Measurements from ENCODE around the gene PPP2R1B.

The PPP2R1B gene

DNA sequence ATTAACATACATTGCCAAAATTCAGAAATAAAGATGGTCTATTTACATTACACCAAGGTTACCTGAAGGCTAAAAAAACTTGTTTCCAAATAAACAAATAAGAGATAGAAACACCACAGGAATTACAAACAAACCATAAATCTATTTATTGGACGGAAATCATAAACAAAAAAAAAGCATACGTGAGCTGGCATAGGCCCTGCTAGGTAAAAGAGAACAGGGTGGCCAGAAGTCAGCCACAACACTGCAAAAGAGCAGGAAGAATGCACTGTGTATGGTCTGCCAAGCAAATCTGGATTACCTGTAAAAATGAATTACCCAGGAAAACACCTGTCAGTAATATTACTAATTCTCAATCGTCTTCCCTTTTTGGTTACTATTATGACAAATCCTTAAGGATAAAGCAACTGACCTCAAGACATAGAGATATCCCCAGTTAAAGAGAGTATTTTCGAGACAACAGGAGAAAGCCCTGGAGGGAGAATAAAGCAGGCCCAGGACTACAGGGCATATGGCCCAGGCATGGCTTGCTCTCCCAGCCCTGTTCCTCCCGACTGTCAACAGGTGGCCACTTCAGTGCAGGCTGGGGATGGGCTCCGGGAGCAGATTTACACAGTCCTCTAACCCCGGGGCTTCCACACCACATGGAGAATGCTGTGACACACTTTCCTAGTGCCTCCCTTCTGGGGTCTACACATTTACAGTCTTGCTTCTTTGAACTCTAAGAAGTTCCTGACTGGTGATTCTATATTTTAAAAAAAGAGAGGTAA, 18.0 kb downstream of the PPP2R1B start:
- DNase-seq (ENCODE audit: low spot score) = no peak

DNA sequence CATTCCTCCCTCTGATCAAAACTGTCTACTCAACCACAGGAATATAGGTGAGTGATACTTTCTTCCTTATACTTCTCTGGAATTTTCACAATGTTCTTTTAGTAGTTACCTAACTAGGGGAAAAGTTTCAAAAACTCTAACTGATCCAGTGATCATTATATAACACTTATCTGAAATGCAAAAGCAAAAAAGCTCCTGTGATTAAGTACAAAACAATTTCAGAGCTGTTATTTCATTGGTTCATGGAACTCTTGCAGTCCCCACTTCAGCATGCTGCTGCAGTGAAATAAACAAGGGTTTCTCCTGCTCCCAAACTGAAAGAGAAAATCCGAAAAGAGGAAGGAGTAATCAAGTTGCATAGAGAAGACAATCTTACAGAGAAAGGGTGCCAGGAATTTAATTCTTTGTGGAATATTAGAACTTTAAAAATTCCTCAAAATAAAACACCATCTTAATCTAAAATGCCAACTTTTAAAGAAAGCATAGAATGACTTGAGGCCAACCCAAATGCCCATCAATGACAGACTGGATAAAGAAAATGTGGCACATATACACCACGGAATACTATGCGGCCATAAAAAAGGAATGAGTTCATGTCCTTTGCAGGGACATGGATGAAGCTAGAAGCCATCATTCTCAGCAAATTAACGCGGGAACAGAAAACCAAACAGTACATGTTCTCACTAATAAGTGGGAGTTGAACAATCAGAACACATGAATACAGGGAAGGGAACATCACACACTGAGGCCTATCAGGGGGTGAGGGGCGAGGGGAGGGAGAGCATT, 20.3 kb downstream of the PPP2R1B start:
- DNase-seq (ENCODE audit: low spot score) = no peak

DNA sequence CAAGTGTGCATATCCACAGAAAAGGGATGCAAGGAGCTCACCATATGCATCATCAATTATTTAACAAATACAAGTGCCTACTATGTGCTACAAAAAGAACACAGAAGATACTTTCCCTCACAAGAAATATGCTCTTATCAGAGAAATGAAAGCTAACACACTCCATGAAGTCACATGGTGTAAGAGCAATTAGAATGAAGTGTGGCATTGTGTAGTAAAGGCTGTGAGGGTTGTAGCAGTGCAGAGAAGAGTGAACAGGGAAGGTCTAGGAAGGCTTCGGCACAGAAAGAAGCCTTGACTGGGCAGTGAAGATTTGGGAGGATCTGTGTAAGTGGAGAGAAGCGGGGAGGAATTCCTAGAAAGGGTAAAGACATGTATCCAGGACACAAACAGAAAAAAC, 22.5 kb downstream of the PPP2R1B start:
- no peak for DNase-seq (ENCODE audit: low spot score)

DNA sequence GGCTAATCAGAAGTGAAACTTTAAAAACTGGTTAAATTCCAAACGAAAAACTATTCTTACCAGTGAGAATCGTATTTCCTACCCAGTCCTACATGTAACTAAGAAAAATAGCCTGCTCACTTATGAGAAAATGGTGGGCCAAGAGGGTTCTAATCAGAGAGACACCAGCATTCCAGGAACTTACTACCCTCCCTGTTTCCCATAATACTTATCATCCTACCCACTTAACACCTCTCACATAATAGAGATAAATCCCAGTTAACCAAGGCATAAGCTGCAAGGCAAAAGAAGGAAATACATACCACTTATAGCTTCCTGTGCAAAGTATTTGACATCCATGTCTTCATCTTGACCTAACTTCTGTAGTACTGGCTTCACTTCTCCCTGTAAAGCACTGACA, 24.4 kb downstream of the PPP2R1B start:
- no peak for DNase-seq (ENCODE audit: low spot score)

DNA sequence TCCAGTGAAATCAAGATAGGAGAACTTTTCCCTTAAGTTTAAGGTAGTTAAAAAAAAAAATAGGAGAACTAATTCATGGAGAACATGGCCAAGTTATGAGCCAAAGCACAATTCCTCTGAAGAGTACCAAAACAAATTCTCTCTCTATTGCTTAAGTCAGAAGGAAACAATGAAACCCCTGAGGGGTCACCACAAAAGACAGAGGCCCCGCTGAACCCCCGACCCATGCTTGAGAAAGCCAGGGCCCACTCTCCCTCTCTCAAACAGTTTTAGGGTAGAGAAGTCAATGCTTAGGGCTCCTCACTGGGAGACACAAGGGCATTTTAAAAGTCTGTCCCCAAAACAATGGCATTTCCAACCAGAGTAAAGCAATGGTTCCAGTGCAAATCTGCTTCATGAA, 26.9 kb downstream of the PPP2R1B start:
- DNase-seq (ENCODE audit: low spot score) = no peak

DNA sequence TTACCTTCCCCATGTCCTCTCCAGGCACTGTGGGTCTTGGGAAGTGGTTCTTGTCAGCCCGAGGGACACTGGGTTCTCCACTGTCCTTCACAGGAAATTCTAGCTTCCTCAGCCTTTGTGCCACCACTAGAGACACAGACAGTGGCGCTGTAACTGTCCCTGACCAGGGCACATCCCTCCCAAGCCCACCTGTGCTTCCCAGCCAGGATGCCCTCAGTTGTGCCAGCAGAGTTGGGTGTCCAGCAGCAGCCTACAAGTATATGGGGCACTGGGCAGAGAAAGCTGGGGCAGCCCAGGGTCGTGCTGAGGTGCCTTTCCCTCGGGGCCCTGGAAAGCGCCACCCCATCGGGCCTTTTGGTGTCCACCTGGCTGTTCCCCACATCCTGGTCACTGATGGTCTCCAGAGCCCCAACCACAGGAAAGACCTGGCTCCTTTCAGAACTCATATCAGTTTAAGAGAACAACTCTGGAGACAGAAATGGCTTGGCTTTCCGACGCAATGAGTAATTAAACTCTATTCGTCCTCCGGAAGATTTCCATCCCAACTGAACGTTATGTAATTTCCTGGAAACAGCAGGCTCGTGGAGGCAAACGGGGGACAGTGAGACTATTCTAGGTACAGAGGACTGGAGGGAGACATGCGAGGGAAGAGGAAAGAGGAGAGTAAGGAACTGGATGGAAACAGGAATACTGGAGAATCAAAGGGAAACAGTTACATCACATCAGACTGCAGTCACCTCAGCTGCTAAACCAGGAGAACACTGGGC, 28.6 kb downstream of the PPP2R1B start:
- DNase-seq (ENCODE audit: low spot score) = no peak

DNA sequence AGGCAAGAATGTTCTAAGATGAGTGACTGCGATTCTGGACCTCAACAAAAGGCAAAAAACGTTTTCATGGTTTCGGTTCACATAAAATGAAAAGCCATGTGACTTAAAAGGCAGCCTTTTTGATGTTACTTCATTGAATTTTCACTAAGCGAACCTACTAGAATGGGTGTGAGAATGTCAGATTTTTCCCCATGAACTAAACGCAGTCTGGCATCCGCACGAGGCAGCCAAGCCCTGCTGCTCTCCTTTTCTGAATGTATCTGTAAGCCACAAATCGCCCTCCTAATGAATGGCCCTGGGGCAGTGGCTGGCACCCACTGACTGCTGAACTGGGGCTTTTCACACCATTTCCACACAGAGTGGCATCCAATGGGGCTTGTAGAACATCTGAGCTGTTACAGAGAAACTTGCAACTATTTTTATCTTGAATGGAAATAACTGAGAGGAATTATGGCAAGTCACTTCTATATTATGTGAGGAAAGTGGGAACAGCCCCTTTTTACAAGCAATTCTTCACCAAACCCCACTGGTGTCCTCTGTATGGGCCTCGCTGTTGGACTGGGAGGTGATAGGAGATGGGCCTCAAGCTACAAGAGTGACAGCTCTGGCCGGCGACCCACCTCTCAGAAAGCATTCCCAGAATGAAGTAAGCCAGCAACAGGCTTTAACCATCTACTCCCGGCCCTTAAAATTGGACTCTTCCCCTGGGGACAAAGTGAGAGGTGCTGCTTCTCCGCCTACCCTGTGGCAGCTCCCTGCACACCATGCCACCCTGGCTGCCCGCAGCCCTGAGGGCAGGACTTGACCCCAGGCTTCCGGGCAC, 29.4 kb downstream of the PPP2R1B start:
- DNase-seq (ENCODE audit: low spot score) = no peak

DNA sequence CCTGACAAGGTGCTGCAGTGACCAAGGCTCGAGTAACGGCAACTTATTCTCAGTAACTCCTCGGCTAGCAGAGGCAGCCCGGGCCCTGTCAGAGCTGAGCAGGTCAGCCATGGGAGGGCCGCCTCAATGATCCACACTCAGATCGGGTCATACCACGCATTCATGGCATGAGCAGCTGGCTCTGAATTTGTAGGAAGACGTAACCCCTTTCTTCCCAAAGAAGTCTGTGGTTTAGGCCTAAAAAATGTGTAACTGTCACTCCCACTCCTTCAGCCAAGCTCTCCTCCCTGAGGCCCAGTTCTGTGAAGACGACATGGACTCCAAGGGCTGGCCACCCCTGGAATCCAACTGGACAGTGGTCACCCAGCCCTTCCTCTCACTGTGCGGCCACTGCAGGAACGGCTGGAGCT, 30.0 kb downstream of the PPP2R1B start:
- no peak for DNase-seq (ENCODE audit: low spot score)

DNA sequence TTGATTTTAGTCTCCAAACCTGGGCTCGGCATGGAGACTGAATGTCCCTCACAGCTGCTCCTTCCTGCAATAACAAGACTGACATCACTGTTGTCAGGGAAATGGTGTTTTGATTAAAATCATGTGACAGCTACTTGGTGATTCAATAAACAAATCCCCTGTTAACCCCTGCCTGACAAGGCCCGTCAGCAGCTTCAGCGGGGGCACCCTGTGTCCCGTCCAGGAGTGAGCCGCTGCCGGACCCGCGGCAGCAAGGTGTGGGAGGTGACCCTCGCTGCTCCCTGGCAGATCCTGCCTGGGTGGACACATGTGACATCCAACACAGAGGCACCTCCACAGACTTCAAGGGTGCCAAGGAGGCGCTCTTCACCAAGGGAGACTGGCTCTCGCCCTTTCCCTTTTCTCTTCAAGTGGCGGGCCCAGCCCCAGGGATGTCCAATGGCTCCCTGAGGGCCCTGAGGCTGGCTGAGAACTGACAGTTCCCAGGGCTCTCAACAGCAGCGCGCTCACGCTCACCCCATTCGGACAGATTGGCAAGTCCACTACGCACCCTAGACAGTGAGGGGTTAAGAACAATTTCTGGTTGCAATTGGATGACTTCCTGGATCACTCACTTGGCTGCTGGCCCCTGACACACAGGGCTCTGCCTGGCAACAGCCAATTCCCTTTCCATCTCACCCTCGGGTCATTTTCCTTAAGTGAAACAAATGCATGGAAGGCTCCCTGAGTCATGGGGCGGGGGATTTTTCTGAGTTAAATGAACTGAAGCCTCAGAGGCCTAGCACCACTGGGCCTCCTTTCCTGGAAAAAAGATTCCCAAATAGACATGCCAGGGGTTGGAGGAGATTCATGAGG, 30.7 kb downstream of the PPP2R1B start:
- DNase-seq (ENCODE audit: low spot score) = no peak

DNA sequence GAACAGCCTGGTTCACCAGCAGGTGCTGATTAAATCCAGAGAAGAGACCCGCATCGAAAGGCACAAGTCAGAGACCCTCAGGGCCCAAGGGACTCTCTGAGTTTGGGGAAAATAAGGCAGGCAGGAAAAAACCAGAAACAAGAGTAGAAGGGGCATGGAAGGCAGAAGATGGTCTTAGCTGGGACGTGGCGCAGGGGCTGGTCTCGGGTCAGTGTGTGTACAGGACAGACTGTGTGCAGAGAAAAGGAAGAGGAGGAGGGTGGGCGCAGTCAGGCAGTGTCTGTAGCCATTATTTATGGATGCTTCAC, 31.3 kb downstream of the PPP2R1B start:
- DNase-seq (ENCODE audit: low spot score) = no peak

DNA sequence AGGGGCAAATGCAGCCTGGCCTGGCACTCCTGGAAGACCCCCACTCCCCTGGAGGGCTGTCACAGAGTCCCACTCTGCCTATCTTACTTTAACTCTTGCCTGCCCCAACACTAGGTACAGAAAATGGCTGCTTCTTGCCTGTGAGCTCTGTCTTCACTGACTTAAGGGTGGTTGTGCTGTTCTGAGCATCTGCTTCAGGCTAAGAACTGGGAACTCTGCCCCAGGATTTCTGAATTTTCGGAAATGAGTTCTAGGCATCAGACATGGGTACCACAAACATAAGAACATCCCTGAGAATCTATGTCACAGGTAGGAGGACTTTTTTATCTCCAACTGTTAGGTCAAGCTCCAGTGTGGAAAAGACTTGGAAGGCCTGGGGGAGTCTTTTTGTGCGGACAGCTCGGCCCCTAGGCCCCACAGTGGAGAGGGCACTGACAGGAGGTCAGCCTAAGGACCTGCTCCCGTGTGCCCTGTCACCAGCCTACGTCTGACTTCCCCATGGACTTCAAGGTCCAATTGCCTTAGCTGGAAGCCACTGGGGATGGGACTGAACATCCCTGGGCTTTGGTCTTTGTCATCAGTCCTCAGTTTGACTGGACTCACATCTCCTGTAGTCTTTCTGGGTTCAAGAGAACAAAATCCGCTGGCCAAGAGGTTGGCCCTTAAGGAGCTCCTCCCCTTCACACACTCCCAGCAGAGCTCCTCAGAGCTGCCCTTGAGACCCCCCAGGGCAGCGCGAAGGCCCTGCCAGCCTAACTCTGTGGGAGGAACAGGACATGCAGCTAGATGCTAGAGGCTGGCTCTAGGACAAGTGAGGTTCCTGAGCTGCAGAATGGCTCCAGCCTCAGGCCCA, 31.9 kb downstream of the PPP2R1B start:
- no peak for DNase-seq (ENCODE audit: low spot score)

DNA sequence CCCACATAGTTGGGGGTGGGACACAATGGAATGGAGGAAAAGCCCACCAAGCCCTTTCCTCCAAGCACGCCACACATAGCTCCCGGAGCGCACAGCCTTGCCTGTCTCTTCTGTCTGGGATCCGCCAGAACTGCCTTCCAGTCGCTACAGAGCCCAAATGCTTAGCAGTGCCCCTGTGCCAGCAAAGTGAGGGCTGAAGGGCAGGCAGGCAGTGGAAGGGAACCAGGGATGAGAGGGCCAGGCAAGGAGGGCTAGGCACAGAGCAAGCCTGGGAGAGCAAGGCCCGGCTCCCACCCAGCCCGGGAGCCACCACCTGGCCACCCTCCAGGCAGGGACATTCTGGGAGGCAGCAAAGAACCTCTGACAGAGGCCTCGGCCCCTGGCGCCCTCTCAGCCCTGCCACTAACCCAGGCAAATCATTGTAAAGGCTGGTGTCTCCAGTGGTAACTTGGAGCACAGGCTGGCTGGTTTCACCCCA, 32.5 kb downstream of the PPP2R1B start:
- DNase-seq (ENCODE audit: low spot score) = no peak

DNA sequence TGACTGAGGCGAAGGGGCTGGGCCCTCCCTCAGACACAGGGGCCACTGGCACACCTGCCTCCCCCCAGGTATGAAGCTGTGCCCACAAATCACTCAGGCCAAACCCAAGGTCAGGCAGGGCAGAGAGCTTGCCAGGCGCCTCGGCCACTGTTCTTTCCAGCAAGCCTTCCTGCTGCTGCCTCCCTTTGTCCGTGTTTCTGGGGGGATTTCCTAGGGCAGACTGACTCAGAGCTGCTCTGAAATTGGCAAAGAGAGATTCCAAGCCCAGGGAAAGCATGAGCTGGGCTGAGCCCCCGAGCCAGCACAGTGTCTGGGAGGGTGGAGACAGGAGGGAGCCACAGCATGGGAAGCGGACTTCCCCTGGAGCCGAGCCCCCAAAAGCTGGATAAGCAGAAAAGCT, 33.2 kb downstream of the PPP2R1B start:
- no peak for DNase-seq (ENCODE audit: low spot score)

DNA sequence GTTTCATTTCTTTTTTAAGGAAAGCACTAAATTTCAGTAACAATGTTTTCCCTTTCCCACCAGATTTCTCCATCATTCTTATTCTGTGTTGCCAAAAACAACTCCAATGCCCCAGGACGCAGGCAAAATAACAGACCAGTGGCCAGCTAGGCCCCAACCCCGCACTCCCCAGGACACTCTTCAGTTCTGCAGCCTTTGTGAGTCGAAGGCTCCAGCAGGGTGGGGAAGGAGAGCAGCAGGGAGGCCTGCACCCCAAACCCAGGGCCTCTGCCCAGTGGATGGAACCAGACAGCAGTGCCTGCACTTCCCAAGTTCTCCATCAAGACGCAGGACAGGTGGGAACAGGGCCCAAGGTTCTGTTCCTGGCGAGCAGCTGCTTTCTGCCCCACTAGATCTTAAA, 34.4 kb downstream of the PPP2R1B start:
- no peak for DNase-seq (ENCODE audit: low spot score)

DNA sequence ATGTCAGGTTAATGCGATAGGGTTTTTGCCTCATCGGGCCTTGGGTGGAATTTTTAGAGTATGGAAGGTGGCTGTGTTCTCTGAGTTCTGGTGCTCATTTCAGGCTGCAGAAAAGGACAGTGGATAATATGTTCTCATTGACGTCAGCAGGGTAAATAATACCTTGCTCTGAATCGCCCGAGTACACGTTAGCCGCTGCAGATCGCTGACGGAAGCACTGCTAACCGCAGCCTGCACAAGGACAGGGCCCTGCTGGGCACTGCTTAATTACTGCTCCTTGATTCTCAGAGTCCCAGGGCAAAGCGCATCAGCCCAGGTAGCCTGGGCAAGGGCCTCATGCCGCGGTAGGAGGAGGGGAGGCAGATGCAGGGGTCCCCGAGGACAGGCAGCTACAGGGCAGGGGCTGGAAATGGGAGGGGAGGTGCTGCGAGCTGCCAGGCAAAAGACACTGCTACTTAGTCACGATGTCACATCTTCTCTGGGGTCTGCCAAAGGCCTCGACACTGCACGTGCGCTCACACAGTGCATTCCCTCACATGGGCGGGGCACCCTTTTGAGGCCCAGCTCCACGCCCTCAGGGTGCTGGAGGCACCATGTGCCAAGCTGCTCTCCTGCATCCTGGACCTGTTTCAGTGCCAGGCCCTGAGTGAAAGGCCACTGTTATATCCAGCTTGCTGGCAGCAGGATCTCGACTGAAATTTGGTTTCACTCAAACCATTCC, 35.2 kb downstream of the PPP2R1B start:
- no peak for DNase-seq (ENCODE audit: low spot score)

DNA sequence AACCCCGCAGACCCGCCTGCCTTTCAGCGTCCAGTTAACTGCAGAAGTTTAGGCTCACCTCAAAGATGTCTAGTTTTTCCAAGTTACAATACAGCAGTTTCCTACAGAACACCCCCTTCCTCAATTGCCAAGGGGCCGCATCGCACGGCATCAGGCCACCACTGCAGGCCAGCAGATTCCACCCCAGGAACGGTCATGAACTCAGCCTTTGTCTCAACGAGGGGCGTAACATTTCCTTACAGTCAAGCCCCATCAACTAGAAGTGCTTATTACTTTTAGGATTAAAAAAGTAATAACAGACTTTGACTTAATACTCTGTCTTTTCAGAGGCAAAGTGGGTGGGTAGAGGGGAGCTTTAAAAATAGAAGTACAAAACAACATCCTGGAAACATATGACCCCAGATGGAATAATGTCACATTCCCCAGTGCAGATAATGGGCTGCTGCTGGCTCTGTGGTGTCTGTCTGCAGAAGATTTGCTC, 36.3 kb downstream of the PPP2R1B start:
- no peak for DNase-seq (ENCODE audit: low spot score)

DNA sequence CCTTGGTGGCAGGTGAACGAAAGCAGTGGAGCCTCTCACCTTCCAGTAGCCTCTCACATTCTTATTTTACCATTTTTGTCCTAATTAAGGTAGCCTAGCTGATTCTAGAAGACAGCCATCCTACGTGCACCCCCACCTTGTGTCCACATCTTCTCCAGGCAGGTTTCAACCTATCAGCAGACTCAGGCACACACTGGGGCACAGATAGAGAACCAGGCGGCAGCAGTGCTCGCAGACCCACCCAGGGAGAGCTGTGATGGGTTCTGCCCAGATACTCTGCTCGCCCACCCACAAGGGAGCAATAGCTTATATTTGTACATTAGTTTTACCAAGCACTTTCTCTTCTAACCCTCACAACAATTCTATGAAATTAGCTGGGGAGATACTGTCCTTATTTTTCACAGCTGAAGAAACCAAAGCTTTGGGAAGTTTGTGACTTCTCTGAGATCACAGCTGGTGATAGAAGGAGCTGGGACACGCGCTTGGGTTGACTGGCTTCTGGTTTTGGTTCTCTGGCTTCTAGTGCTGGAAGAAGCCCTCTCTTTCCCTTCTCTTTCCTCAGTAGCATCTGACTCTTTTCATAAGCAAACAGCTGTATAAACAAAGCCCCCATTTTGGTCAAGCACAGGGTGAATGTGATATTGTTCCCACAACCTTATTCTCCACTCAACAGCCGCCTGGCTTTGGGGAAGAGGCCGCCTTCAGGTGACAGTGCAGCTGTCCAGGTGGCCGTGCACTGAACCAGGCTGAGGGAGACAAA, 36.9 kb downstream of the PPP2R1B start:
- DNase-seq (ENCODE audit: low spot score) = no peak

DNA sequence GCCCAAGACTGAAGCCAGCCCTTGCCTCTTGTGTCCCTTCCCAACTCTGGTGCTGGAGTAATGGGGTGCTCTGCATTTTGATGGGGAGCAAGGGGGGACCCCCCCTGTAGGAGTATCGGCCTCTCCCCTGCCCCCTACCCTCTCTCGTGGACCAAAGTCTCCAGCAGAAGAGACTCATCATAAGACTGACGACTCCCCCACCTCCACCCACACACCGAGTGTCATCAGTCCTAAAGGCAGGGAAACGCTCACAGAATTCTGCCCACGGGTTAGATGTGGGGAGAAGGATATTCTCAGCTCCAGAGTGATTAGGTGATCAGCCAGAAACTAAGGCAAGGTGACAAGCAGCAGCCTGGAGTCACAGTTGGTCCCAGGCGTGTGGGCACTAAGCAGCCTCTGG, 38.8 kb downstream of the PPP2R1B start:
- no peak for DNase-seq (ENCODE audit: low spot score)

DNA sequence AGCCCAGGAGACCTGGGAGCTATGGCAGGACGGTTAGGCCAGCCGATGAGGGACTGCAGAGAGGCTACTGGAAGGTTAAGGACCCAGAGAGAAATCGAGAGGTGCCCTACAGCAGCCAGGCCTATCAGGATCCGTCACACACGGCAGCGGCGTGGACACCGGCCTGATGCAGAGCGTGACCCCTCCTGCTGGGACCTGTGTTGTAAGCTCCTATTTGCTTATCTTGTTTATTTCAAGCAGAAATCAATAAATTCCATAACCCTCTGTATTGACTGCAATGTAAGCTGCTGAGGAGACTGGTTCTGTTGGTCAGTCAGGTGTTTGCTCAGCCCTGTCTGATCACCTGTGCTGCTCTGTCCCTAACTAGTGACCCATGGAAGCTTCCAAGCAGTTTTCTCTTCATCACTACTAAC, 39.9 kb downstream of the PPP2R1B start:
- DNase-seq (ENCODE audit: low spot score) = no peak

Measured in ecto neural progenitor cell (in vitro differentiated cells).